ENCODE measurements around the gene AKAP7. TPM values are rescaled to one million over a fixed set of nuclear protein-coding genes. Genes with fewer than 3 reads are reported as not detected.
A peak's percentile ranks its signal among the peaks of the same experiment; 100 is the strongest.
"Not testable (repeated sequence)": the region's sequence is repeated elsewhere in the genome, so short reads cannot be mapped to it uniquely, and the experiment has no call there.

AKAP7 gene
- polyA plus RNA-seq, 12 donors = 12.6 to 46.6 (median 15.2) TPM; not detected in 1

GRCh38 chr6:131290955-131291354, 155.7 kb downstream of the AKAP7 start:
- DNase-seq = no peak

DNA sequence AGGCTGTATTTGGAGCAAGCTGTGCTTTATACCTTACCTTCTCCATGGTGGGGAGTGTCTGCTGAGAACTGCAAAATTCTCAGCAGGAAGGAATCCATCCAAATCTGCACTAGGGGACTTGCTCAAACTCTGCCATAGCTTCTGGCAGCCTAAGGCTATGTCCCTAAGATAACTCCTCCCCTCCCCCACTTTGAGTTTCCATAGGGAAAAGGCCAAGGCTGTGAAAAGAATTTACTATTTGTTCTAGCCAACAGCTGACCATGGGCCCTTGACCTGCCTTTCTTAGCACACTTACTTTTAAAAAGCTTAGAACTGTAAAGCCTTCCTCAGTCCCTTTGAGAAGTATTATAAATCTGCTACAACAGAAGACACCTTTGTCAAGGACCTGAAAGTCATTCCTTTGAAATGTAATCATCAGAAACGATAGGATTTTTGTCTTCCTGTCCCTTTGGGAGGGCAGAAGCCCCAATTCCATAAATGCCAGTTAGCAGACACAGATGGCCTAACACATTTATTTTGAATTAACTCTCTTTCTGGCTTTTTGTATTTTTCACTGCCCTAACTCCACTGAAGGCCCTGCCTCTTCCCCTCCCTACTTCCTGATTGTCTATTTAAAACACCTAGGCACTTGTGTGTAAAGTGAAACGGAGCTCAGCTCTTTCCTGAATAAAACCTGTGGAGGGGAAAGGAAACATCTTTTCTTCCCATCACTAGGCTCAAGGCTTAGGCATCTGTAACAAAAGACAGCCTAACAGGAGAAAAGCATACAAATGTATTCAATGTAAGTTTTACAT, 157.1 kb downstream of the AKAP7 start:
- DNase-seq = no peak

DNA sequence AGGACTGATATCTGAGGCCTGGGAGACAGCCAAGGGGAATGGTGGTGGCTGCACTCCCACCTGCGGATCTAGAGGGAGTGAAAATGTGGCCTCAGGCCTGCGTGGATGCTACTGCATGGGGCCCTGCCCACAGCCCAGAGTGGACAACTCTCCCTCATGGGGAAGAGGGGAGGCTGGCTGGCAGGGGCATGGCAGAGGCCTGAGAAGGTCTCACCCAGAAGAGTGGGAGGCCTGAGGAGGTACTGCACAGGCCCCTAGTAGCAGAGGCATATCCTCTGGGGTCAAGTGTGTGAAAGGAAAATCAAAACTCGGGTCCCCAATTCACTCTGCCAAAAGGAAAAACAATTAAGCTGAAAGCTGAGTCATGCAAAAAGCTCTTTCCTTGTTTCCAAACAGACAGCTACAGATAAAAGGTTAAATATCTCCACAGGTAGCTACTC, 158.2 kb downstream of the AKAP7 start:
- DNase-seq = no peak

GRCh38 chr6:131295081-131295480, 159.8 kb downstream of the AKAP7 start:
- DNase-seq = no peak

GRCh38 chr6:131300826-131301225, 165.6 kb downstream of the AKAP7 start:
- not testable (repeated sequence) for DNase-seq

- no peak for DNase-seq
These were observed 168.2 kb downstream of the AKAP7 start for GRCh38 chr6:131303338-131303930.

- DNase-seq = no peak
These were observed 170.0 kb downstream of the AKAP7 start for GRCh38 chr6:131305037-131305850.

DNA sequence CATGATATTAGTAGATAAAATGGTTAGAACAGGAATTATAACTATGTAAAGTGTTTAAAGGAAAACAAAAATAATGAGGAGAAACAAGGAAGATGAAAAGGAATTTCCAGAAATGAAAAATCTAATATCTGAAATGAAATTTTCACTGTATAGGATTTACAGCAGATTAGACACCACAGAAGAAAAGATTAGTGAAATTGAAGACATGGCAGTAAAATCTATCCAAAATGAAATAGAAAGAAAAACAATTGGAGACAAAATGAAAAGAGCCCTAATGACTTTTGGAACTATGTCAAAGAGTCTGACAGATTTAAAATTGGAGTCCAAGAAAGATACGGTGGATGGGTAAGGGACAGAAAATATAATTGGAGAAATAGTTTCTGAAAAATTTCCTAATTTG, 174.2 kb downstream of the AKAP7 start:
- no peak for DNase-seq

DNA sequence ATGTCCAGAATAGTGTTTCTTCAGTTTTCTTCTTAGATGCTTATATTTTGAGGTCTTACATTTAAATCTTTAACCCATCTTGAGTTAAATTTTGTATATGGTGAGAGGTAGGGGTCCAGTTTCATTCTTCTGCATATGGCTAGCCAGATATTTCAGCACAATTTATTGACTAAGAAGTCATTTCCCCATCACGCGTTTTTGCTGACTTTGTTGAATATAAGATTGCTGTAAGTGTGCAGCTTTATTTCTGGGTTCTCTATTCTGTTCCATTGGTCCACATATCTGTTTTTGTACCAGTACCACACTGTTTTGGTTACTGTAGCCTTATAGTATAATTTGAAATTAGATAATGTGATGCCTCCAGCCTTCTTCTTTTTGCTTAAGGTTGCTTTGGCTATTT, 179.6 kb downstream of the AKAP7 start:
- DNase-seq = no peak

DNA sequence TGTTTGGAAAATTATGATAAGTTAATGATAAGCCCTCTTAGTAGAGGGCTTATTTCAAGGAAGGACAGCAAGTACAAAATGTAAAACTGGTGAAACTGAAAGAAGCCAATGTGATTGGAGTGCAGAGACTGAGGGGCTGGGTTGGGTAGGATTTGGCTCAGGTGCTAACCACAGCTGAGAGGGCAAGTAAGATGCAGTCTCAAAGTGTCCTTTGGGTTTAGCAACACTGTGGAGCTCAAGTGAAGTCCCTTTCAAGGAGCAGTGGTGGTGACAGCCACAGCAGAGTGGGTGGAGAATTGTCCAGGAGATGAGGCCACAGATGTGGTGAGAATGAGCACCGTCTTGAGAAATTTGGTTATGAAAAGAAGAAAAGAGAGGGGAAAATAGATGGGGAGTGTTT, 181.4 kb downstream of the AKAP7 start:
- DNase-seq = no peak

DNA sequence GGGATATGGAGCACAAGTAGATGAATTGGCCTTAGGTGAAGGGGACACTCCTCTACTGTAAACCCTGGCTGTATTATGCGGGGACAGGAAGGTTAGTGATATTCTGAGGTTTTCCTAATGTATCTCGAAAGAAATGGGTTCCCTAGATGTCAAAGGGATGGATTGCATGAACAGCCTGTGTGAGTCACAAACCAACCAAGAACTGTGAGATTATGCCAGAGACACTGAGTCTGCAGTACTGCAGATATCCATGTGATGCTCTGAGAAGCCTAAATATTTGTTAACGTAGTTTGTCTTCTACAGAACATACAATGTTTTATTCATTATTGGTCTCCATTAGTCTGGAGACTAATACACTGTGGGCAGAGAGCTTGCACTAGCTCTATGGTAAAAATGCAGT, 182.2 kb downstream of the AKAP7 start:
- DNase-seq = no peak

DNA sequence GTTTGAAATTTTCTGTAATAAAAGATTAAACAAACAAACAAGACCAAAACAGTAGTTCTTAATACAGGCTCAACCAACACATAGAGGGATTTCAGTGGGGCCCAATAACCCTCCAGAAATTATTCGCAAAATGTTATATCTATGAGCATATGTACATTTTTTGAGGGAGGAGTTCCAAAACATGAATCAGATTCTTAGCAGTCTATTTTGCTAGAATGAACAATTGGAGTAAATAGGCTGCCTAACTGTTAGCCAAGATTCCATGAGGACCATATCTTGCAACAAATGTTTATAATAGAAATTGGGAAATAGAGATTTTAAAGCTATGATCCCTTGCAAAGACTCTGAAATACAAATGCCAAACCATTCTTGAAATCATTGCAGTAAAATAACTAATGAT, 186.3 kb downstream of the AKAP7 start:
- DNase-seq = peak; percentile 16

- no peak for DNase-seq
These were observed 186.9 kb downstream of the AKAP7 start for GRCh38 chr6:131322125-131322524.

GRCh38 chr6:131325669-131326068, 190.4 kb downstream of the AKAP7 start:
- not testable (repeated sequence) for DNase-seq

GRCh38 chr6:131328727-131329126, 193.5 kb downstream of the AKAP7 start:
- DNase-seq = not testable (repeated sequence)

DNA sequence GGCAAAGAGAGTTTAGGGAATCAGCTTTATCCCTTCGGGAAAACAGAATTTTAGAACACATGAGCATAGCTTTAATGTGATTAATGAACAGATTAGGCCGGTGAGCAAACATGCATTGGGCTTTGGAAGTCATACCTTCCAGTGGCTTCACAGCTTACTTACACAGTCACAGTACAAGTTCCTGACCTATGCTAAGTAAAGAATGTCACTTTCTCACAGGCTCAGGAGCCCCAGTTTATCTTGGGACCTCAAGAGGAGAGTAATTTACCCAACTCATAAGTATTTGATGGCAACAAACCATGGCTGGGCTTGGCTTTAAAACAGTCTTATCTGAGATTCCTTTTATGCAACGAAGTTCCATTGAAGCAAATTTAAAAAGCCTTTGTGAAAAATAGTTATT, 195.9 kb downstream of the AKAP7 start:
- no peak for DNase-seq

GRCh38 chr6:131331873-131332781, 196.9 kb downstream of the AKAP7 start:
- DNase-seq = no peak
